ES-I3 (cell line): ENCODE data around the gene TMEM89.

Source experiments
- H3K36me3 ChIP-seq: 2 replicates; pipeline ENCODE4 v1.6.1; 2013; ENCODE audit warnings: mild to moderate bottlenecking, low read length, control low read depth, moderate library complexity; ENCODE audit not compliant: insufficient read depth
- H3K4me1 ChIP-seq: 2 replicates; pipeline ENCODE4 v1.6.1; 2013; ENCODE audit warnings: mild to moderate bottlenecking, control low read depth, low read length; ENCODE audit not compliant: insufficient read depth
- H3K9ac ChIP-seq: 2 replicates; pipeline ENCODE4 v1.6.1; 2013; ENCODE audit warnings: low read depth, mild to moderate bottlenecking, low read length, moderate library complexity
- H3K9me3 ChIP-seq: 2 replicates; pipeline ENCODE4 v1.6.1; 2013; ENCODE audit warnings: mild to moderate bottlenecking, low read length, moderate library complexity; ENCODE audit not compliant: control insufficient read depth, insufficient read depth

The TMEM89 gene

DNA sequence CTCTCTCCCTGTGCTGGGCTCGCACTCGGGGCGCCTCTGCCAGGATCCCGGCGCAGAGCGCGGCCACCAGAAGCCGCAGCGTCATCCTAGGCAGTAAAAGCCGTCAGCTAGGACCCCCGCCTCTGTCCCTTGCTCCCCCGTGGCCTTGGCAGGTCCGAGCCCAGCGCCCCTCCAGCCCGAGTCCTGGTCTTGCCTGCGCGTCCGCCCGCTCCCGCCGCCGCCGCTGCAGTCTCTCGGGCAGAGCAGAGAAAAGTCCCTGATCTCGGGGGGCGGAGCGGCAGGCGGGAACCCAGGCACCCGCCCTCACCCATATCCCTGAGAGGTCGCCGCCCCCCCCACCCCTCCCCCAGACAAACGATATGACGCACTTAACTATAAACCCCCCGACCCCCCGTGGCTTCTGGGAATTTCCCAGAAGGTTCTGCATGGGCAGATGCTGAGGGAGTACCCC lies 26.5 kb downstream of the TMEM89 start, which contains the start of gene COL7A1:
Gene COL7A1 (minus strand): TSS at position 255 of the 451 bp plus-strand sequence. CDS start 170 bp downstream, at position 85.
- H3K4me1 ChIP-seq, result peaks cover 36% of the 10 kb centered on the region
- H3K36me3 ChIP-seq, result peaks cover 17% of the 10 kb centered on the region; the same call in 1 of the 2 replicates
- H3K9me3 ChIP-seq, result no peaks in the 10 kb centered on the region
- H3K9ac ChIP-seq, result peak within 1 kb of the TSS; percentile 62

DNA sequence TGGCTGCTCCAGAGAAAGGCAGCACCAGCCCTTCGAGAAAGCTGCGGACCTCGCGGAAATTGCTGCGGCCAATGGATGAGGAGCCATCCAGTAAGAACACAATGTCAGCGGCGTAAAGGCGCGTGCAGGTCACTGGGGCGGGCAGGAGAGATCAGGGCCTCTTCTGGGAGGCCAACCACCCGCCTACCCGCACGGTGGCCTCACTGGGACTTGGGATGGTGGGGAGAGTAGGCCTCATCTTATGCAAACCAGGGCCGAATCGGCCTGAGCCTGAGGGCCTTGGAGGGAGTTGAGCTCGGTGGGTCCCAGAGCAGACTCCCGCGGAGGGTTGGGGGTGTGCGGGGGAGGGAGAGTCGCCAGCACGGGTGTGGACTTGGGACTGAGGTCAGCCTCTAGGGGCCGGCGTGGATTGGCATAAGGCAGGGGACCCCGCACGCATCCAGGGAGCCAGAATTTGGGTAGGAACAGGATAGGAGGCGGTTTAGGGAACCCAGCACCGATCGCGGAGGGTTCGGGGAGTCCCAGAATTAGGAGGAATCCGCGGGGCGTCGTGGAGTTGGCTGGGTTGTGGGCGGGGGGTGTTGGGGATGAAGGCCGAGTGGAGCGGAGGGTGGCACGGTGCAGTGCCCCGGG lies 27.0 kb downstream of the TMEM89 start:
- Histone ChIP-seq H3K9ac (peak overlapping the region; percentile 62), H3K36me3 (peaks cover 17% of the 10 kb centered on the region), H3K9me3 (no peaks in the 10 kb centered on the region), H3K4me1 (peaks cover 36% of the 10 kb centered on the region)

- Histone ChIP-seq H3K36me3 (peaks cover 17% of the 10 kb centered on the region), H3K9ac (peak overlapping the region; percentile 62; the same call in 1 of the 2 replicates), H3K9me3 (no peaks in the 10 kb centered on the region), H3K4me1 (peaks cover 25% of the 10 kb centered on the region)
Measured at GRCh38 chr3:48593337-48593736, 28.2 kb downstream of the TMEM89 start.

DNA sequence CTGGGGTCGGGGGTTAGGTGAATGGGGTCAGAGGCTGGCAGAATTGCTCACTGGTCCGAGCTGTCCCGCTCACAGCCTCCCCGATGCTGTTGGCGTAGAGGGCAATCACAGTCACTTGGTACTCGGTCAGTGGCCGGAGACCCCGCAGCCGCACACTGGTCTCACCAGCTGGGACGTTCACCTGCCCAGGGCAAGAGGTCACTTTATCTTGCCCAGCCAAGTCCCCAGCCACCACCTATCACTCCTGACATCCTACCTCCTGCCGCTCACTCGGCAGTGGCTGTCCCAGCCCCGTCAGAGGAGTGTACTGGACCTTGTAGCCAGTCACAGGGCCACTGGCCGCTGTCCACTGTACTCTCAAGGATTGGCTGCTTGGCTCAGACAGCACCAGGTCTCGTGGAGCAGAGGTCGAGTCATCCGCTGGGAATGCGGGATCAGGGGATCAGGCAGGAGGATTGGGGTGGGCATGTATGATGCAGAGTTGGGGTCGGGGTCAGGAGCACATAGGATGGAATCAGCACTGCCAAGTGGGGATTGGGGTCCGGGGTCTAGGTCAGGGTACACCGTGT lies 29.0 kb downstream of the TMEM89 start:
- H3K9ac ChIP-seq, result no peak overlapping the region
- peaks cover 19% of the 10 kb centered on the region for H3K36me3 ChIP-seq
- no peaks in the 10 kb centered on the region for H3K9me3 ChIP-seq
- H3K4me1 ChIP-seq, result peaks cover 20% of the 10 kb centered on the region

- peaks cover 21% of the 10 kb centered on the region for H3K36me3 ChIP-seq
- no peak overlapping the region for H3K9ac ChIP-seq
- peaks cover 14% of the 10 kb centered on the region for H3K4me1 ChIP-seq
- H3K9me3 ChIP-seq, result no peaks in the 10 kb centered on the region
Measured at GRCh38 chr3:48591886-48592518, 29.6 kb downstream of the TMEM89 start.

GRCh38 chr3:48591436-48591835 lies 30.1 kb downstream of the TMEM89 start:
- peaks cover 21% of the 10 kb centered on the region for H3K36me3 ChIP-seq
- no peak overlapping the region for H3K9ac ChIP-seq
- peaks cover 8% of the 10 kb centered on the region for H3K4me1 ChIP-seq
- no peaks in the 10 kb centered on the region for H3K9me3 ChIP-seq

- Histone ChIP-seq H3K9ac (no peak overlapping the region), H3K4me1 (no peaks in the 10 kb centered on the region; the same call in 1 of the 2 replicates), H3K9me3 (no peaks in the 10 kb centered on the region), H3K36me3 (peaks cover 32% of the 10 kb centered on the region)
Measured at GRCh38 chr3:48588230-48588629, 33.3 kb downstream of the TMEM89 start.

DNA sequence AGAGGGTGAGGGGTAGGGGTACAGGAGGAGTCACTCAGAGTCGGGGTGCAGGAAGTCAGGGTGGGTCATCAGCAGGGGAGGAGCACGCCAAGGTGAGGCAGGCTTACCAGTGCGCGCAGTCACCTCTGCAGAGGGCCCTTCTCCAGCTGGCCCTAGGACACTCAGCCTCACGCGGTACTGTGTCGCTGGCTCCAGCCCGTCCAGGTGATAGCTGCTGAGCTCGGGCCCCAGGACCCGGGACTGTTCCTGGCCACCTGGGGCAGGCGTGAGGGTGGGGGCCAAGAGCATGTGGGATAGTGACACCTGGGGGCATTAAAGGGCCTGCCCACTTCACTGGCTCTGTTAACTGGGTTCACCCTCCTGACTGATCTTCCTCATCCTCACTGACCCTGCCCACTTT lies 33.9 kb downstream of the TMEM89 start:
- Histone ChIP-seq H3K36me3 (peaks cover 27% of the 10 kb centered on the region), H3K9me3 (no peaks in the 10 kb centered on the region), H3K4me1 (no peaks in the 10 kb centered on the region), H3K9ac (no peak overlapping the region)

- H3K4me1 ChIP-seq, result no peaks in the 10 kb centered on the region
- peaks cover 27% of the 10 kb centered on the region for H3K36me3 ChIP-seq
- H3K9ac ChIP-seq, result no peak overlapping the region
- H3K9me3 ChIP-seq, result no peaks in the 10 kb centered on the region
Measured at GRCh38 chr3:48585411-48585810, 36.2 kb downstream of the TMEM89 start.

DNA sequence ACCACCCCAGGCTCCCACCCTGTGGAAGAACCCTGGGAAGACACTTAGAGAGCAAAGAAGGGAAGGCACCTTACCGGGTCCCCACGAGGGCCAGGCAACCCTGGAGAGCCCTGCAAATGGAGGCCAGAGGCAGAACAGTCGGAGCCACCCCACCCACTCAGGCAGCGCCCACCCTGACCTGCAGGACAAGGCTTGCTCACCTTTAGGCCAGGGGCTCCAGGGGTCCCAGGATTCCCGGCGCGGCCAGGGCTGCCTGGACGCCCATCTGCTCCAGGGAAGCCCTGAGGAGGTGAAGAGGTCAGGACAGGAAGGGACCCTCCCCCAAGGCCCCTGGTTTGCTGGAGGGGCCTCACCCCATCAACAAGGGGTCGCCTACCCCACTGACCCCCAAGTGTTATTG lies 36.7 kb downstream of the TMEM89 start:
- no peaks in the 10 kb centered on the region for H3K9me3 ChIP-seq
- H3K4me1 ChIP-seq, result no peaks in the 10 kb centered on the region
- peaks cover 26% of the 10 kb centered on the region for H3K36me3 ChIP-seq
- no peak overlapping the region for H3K9ac ChIP-seq

DNA sequence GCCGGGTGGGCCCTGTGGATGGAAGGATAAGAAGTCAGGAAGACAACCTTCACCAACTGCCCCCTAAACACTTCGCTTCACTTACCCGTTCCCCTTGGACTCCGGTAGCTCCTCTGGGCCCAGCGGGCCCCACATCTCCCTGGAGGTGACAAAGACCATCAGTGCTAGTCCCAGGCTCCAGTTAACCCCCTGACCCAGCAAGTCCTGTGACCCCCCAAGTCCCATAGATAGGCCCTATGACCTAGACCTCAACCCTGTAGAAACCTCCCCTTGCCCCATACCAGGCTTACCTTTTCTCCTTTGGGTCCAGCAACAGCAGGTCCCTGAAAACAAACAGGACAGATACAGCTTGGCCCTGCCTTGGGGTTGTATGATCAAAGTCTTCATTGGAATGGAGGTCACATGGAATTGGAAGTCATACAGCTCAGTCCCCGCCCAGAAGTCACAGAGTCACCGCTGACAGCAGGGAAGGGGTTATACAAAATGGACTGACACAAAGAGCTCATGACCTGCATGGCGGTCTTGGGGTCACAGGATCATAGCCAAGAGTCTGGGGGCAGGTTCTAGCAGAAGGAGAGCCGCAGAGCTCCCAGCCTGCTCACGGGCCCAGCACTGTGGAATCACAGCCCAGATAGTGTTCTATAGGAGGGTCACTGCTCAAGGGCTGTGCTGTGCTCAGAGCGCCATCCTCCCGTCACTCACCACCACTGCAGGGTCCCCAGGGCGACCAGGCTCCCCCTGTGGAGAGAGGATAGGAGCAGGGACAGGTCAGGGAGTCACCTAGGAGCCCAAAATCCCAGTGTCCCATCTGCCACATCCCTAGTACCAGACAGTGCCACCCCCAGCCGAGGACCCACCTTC lies 39.7 kb downstream of the TMEM89 start:
- H3K9me3 ChIP-seq, result no peaks in the 10 kb centered on the region
- no peaks in the 10 kb centered on the region for H3K4me1 ChIP-seq
- H3K36me3 ChIP-seq, result peaks cover 23% of the 10 kb centered on the region
- no peak overlapping the region for H3K9ac ChIP-seq

- Histone ChIP-seq H3K4me1 (no peaks in the 10 kb centered on the region), H3K36me3 (peaks cover 27% of the 10 kb centered on the region), H3K9me3 (no peaks in the 10 kb centered on the region), H3K9ac (no peak overlapping the region)
Measured at GRCh38 chr3:48576647-48577046, 44.9 kb downstream of the TMEM89 start.

GRCh38 chr3:48575366-48575765 lies 46.2 kb downstream of the TMEM89 start:
- no peaks in the 10 kb centered on the region for H3K9me3 ChIP-seq
- H3K4me1 ChIP-seq, result no peaks in the 10 kb centered on the region
- peaks cover 26% of the 10 kb centered on the region for H3K36me3 ChIP-seq
- no peak overlapping the region for H3K9ac ChIP-seq

GRCh38 chr3:48573973-48574585 lies 47.5 kb downstream of the TMEM89 start:
- peaks cover 26% of the 10 kb centered on the region for H3K36me3 ChIP-seq
- no peaks in the 10 kb centered on the region for H3K4me1 ChIP-seq
- H3K9me3 ChIP-seq, result no peaks in the 10 kb centered on the region
- H3K9ac ChIP-seq, result no peak overlapping the region
